ENCODE measurements around the gene PLEKHN1. TPM values are rescaled to one million over a fixed set of nuclear protein-coding genes. Genes with fewer than 3 reads are reported as not detected.

Gene PLEKHN1
- polyA plus RNA-seq, 3 donors, result 0.20 to 0.47 (median 0.40) TPM

DNA sequence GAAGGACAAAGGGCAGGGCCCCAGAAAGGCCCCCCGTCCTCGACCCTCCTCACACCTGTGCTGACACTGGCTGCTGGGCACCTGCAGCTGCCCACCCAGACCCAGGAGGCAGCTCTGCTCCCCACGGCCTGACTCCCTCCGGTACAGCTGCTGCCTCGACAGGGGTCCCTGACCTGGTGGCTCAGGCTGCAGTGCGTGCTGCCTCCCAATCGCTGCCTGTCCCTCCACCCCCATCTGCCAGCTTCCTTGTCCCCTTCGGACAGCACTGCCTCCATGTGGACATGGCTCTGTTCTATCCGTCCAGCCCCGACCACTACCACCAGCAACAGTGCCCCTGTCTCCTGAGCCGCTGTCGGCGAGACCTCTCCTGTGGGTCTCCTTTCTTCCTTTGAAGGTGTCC lies 11.4 kb upstream of the PLEKHN1 start:
- no peak for DNase-seq (ENCODE audit: extremely low read depth in 1 of 11, low read depth in 9 of 11, low spot score in 4 of 11)

- no peak for DNase-seq (ENCODE audit: extremely low read depth in 1 of 11, low read depth in 9 of 11, low spot score in 4 of 11)
Observed at GRCh38 chr1:955474-955873, 10.8 kb upstream of the PLEKHN1 start.

DNA sequence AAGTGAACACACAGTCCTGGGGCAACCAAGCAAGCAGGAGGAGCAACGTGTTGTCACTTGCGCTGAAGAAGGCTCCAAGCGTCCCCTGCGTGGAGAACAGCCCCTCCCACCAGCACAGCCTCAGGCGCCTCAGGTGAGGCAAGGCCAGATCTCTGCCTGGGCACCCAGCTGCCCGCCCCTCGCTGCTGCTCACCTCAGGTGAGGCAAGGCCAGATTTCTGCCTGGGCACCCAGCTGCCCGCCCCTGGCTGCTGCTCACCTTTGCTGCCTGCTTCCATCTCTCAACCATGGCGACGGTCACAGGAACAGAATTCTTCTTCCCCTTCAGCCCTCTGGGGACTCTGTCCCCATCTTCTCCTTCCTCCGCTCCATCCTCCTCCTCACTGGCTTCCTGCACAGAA lies 9.6 kb upstream of the PLEKHN1 start:
- no peak for DNase-seq (ENCODE audit: extremely low read depth in 1 of 11, low read depth in 9 of 11, low spot score in 4 of 11)

- peak in 8 of 11 donors; percentile 73 to 88 (median 86) for DNase-seq (ENCODE audit: extremely low read depth in 1 of 11, low read depth in 9 of 11, low spot score in 4 of 11)
Observed at GRCh38 chr1:958823-959730, 7.2 kb upstream of the PLEKHN1 start, which contains the start of gene NOC2L. Gene NOC2L, minus strand, starts transcription at chr1:959256. Its CDS starts 16 bp downstream, at chr1:959240.

- DNase-seq (ENCODE audit: extremely low read depth in 1 of 11, low read depth in 9 of 11, low spot score in 4 of 11), result no peak
Observed at GRCh38 chr1:959731-960362, 6.4 kb upstream of the PLEKHN1 start.

- no peak for DNase-seq (ENCODE audit: extremely low read depth in 1 of 11, low read depth in 9 of 11, low spot score in 4 of 11)
Observed at GRCh38 chr1:960363-961131, 5.7 kb upstream of the PLEKHN1 start, which contains the start of gene KLHL17. Gene KLHL17, plus strand, starts transcription at chr1:960584. Its CDS starts 110 bp downstream, at chr1:960694.

DNA sequence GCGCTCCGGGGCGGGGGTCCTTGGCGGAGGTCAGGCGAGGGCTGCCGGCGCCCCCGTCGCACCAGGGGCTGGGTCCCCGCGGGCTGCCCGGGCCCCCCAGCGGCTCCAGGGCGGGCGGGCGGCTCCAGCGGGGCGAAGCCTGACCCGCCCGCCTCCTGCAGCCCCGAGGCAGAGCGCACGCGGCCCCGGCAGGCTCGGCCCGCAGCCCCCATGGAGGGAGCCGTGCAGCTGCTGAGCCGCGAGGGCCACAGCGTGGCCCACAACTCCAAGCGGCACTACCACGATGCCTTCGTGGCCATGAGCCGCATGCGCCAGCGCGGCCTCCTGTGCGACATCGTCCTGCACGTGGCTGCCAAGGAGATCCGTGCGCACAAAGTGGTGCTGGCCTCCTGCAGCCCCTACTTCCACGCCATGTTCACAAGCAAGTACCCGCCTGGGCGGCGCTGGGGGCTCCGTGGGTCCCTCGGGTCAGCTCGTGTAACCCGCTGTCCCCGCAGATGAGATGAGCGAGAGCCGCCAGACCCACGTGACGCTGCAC lies 5.1 kb upstream of the PLEKHN1 start:
- DNase-seq (ENCODE audit: extremely low read depth in 1 of 11, low read depth in 9 of 11, low spot score in 4 of 11), result no peak

DNA sequence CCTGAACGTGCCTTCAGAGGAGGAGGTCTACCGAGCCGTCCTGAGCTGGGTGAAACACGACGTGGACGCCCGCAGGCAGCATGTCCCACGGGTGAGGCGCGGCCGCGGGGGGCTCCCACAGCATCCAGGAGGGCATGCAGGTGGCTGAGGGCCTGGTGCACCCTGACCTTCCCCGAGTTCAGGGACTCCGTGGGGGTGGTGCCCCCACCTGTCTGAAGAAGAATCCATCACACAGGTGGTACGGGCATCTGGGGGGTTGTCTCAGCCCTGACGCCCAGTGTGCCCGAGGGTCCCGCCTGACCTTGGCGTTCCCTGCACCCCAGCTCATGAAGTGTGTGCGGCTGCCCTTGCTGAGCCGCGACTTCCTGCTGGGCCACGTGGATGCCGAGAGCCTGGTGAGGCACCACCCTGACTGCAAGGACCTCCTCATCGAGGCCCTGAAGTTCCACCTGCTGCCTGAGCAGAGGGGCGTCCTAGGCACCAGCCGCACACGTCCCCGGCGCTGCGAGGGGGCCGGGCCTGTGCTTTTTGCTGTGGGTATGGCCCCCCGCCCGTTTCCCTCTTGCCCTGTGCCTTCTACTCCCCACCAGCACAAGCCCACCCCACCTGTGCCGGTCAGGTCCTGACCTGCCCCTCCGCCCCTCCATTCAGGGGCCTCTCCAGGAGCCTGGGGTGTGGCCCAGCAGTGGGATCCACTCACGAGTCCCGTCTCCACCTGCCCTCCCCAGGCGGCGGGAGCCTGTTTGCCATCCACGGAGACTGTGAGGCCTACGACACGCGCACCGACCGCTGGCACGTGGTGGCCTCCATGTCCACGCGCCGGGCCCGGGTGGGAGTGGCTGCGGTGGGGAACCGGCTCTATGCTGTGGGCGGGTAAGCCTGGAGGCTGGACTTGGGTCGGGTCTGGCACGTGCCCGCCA lies 3.6 kb upstream of the PLEKHN1 start:
- no peak for DNase-seq (ENCODE audit: extremely low read depth in 1 of 11, low read depth in 9 of 11, low spot score in 4 of 11)

- DNase-seq (ENCODE audit: extremely low read depth in 1 of 11, low read depth in 9 of 11, low spot score in 4 of 11), result no peak
Observed at GRCh38 chr1:963301-963651, 3.0 kb upstream of the PLEKHN1 start.

DNA sequence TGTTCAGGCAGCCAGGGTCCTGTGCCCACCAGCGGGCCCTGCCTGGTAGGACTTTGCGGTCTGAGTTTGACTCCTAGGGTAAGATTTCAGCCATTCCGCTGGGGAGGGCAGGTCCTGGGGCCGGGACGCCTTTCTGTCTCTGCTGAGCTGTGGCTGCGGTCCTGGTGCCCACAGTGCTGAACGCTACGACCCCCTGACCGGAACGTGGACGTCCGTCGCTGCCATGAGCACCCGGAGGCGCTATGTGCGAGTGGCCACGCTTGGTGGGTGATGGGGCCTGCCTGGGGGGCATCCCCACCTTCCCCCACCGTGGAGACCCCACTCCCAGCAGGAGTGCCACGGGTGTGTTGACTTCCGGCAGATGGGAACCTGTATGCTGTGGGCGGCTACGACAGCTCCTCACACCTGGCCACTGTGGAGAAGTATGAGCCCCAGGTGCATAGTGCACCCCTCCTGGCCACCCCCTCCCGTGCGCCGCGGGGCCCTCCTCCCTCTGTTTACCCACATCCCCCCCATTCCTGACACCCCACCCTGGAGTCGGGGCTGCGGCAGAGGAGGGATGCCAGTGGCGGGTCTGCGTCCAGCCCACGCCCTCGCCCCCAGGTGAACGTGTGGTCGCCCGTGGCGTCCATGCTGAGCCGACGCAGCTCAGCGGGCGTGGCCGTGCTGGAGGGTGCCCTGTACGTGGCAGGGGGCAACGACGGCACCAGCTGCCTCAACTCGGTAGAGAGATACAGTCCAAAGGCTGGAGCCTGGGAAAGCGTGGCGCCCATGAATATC lies 2.3 kb upstream of the PLEKHN1 start:
- no peak for DNase-seq (ENCODE audit: extremely low read depth in 1 of 11, low read depth in 9 of 11, low spot score in 4 of 11)

GRCh38 chr1:964691-965525 lies 1.4 kb upstream of the PLEKHN1 start:
- DNase-seq (ENCODE audit: extremely low read depth in 1 of 11, low read depth in 9 of 11, low spot score in 4 of 11), result no peak

DNA sequence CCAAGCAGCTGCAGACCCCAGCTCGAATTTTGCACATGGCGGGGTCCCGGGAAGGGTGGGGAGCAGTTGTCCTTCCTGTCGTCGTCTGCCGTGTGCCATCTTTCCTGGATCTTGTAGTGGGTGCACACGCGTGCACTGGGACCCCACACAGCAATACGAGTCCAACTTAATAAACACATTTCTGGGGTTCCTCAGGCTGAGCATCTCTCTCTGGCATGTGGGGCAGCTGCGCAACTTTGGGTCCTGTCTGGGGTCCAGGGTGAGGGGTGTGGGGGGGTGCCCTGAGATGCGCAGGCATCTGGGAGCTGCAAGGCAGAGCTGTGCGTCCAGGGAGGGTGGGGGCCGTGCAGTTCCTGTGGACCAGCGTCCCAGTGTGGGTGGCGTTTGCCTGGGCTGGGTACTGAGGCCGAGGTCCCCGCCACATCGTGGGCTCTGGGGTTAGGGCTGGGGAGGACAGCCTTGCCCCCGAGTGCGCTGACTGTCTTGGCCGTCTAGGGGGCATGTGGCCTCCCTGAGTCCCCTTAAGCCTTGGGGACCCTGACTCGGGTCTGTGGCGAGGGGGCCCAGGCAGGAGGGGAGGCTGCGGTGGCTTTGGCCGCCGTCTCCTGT lies 652 bp upstream of the PLEKHN1 start:
- no peak for DNase-seq (ENCODE audit: extremely low read depth in 1 of 11, low read depth in 9 of 11, low spot score in 4 of 11)

DNA sequence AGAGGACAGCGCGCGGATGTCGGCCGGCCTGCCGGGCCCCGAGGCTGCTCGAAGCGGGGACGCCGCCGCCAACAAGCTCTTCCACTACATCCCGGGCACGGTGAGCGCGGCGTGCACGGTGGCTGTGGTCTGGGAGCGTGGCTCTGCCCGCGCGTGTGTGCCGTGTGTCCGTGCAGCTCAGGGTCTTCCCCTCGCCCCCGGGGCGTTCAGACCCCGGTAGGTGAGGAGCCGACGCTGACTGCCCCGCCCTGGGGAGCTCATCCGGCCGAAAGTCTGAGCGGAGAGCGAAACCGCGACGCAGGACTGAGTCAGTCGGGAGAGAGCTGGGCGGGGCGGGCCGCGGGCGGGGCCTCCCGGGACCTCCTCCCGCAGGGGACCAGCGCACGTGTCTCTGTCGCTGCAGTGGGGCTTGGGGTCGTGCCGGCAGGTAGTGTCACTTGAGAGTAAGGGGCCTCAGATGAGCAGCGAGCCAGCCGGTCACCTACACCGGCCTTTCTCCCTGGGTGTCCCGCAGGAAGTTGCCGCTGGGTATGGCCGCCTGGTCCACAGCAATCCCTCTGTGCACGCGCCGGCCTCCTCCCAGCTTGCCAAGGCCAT lies 520 bp downstream of the PLEKHN1 start:
- DNase-seq (ENCODE audit: extremely low read depth in 1 of 11, low read depth in 9 of 11, low spot score in 4 of 11), result no peak

DNA sequence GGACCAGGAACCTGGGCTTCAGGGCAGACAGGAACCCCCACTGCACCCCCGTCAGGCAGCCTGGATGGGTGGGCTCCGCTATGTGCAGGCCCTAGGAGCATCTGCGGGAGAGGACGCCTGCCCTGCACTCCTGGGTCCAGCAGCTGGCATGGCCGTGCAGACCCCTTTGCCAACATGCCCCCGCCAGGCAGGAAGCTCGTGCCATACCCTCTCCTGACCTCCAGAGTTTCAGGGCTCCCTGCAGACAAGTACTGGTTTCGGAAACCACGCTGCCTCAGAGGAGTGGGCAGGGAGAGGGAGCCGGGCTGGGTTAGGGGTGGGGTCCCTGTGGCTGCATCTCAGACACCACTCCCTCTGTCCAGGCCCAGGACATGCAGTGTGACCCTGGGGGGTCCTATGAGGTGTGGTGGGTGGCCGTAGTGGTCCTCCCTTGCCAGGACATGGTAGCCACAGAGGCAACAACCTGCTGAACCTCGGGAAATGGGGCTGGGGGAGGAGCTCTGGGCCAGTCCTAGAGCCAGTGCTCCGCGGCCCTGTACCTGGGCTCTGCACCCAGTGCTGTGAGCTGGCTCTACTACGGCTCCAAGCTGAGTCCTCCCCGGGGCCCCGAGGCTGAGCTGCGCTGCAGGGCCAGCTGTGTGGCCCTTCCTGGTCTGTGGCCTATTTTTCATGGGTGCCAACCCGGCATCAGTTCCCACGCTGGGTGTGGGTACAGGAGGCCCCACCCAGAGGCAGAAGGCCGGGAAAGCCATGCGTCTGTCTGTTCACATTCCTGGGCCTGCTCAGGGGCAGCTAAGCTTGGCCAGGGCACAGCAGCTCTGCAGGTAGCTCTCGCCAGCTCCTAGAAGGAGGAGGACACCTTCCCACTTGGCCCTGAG lies 1.4 kb downstream of the PLEKHN1 start:
- DNase-seq (ENCODE audit: extremely low read depth in 1 of 11, low read depth in 9 of 11, low spot score in 4 of 11), result no peak

- DNase-seq (ENCODE audit: extremely low read depth in 1 of 11, low read depth in 9 of 11, low spot score in 4 of 11), result no peak
Observed at GRCh38 chr1:969260-969855, 3.1 kb downstream of the PLEKHN1 start.
